Mesenchymal stem cell (in vitro differentiated cells and primary cell): Measurements from ENCODE around the gene RCAN2.

ENCODE experiments used
- DNase-seq: peaks from one replicate; pipeline ENCODE4 v3.0.0-alpha.2; 2013
- H2AFZ ChIP-seq: one replicate; pipeline ENCODE4 v1.6.1; 2013; ENCODE audit warnings: low read depth, mild to moderate bottlenecking, control low read depth, inconsistent platforms, low read length, moderate library complexity
- H2AK5ac ChIP-seq: 2 replicates; pipeline ENCODE4 v1.6.1; 2013; ENCODE audit warnings: low read length, moderate library complexity, mild to moderate bottlenecking, inconsistent platforms; ENCODE audit not compliant: severe bottlenecking
- H2BK120ac ChIP-seq: one replicate; pipeline ENCODE4 v1.6.1; 2013; ENCODE audit warnings: low read depth, mild to moderate bottlenecking, inconsistent platforms, low read length, moderate library complexity
- H2BK12ac ChIP-seq, 2 experiments: one replicate each; pipeline ENCODE4 v1.6.1; 2013; ENCODE audit warnings: inconsistent platforms in 2 of 2, low read length in 2 of 2, mild to moderate bottlenecking in 2 of 2, moderate library complexity in 2 of 2, control low read depth in 1 of 2
- H2BK15ac ChIP-seq: one replicate; pipeline ENCODE4 v1.6.1; 2013; ENCODE audit warnings: mild to moderate bottlenecking, low read depth, inconsistent platforms; ENCODE audit not compliant: poor library complexity, severe bottlenecking
- H2BK5ac ChIP-seq: 2 replicates; pipeline ENCODE4 v1.6.1; 2013; ENCODE audit warnings: low read depth, mild to moderate bottlenecking, low read length, control low read depth, inconsistent platforms; ENCODE audit not compliant: poor library complexity, severe bottlenecking
- H3K14ac ChIP-seq, 2 experiments: one replicate each; pipeline ENCODE4 v1.6.1; 2013; ENCODE audit warnings: inconsistent platforms in 2 of 2, low read length in 2 of 2, control low read depth in 1 of 2, mild to moderate bottlenecking in 1 of 2, moderate library complexity in 1 of 2
- H3K18ac ChIP-seq, 2 experiments: one replicate each; pipeline ENCODE4 v1.6.1; 2013; ENCODE audit warnings: inconsistent platforms in 2 of 2, low read length in 2 of 2, control low read depth in 1 of 2, low read depth in 1 of 2, mild to moderate bottlenecking in 1 of 2
- H3K23ac ChIP-seq, 2 experiments: one replicate each; pipeline ENCODE4 v1.6.1; 2013; ENCODE audit warnings: inconsistent platforms in 2 of 2, low read length in 2 of 2, mild to moderate bottlenecking in 2 of 2, moderate library complexity in 2 of 2, control low read depth in 1 of 2
- H3K27ac ChIP-seq: 2 replicates; pipeline ENCODE4 v1.5.1; 2013; ENCODE audit warnings: mild to moderate bottlenecking, moderate library complexity, low read length, control low read depth, inconsistent platforms; ENCODE audit not compliant: poor library complexity, severe bottlenecking
- H3K27me3 ChIP-seq, 2 experiments: 2 replicates each; pipeline versions ENCODE4 v1.6.1 to v1.7.0; 2013; ENCODE audit warnings: low read length in 2 of 2, mild to moderate bottlenecking in 2 of 2, moderate library complexity in 2 of 2, control low read depth in 1 of 2, inconsistent platforms in 1 of 2; ENCODE audit not compliant: control insufficient read depth in 1 of 2, insufficient read depth in 1 of 2
- H3K36me3 ChIP-seq, 2 experiments: 2 replicates each; pipeline versions ENCODE4 v1.6.1 to v1.7.0; 2013; ENCODE audit warnings: low read length in 2 of 2, control low read depth in 1 of 2, inconsistent platforms in 1 of 2, low read depth in 1 of 2, mild to moderate bottlenecking in 1 of 2; ENCODE audit not compliant: insufficient read depth in 2 of 2, control insufficient read depth in 1 of 2
- H3K4ac ChIP-seq, 2 experiments: one replicate each; pipeline ENCODE4 v1.6.1; 2013; ENCODE audit warnings: inconsistent platforms in 2 of 2, low read length in 2 of 2, mild to moderate bottlenecking in 2 of 2, moderate library complexity in 2 of 2, control low read depth in 1 of 2, low read depth in 1 of 2
- H3K4me1 ChIP-seq: 2 replicates; pipeline ENCODE4 v1.6.1; 2013; ENCODE audit warnings: low read depth, low read length, control low read depth; ENCODE audit not compliant: control insufficient read depth, insufficient read depth
- H3K4me2 ChIP-seq: 2 replicates; pipeline ENCODE4 v1.6.1; 2013; ENCODE audit warnings: low read length, mild to moderate bottlenecking, inconsistent platforms; ENCODE audit not compliant: poor library complexity, severe bottlenecking
- H3K4me3 ChIP-seq, 2 experiments: 2 replicates each; pipeline versions ENCODE4 v1.5.1 to v1.7.0; 2013; ENCODE audit warnings: low read length in 2 of 2, mild to moderate bottlenecking in 2 of 2, control low read depth in 1 of 2, low read depth in 1 of 2; ENCODE audit not compliant: insufficient read depth in 1 of 2
- H3K79me1 ChIP-seq: replicated peaks from 2 replicates; pipeline ENCODE4 v1.6.1; 2013; ENCODE audit warnings: mild to moderate bottlenecking, control low read depth, low read length, inconsistent platforms; ENCODE audit not compliant: poor library complexity, severe bottlenecking
- H3K9ac ChIP-seq: 2 replicates; pipeline ENCODE4 v1.7.0; 2013; ENCODE audit warnings: mild to moderate bottlenecking, low read length, moderate library complexity
- H3K9me3 ChIP-seq: 2 replicates; pipeline ENCODE4 v1.7.0; 2013; ENCODE audit warnings: mild to moderate bottlenecking, low read length; ENCODE audit not compliant: control insufficient read depth
- H4K8ac ChIP-seq: one replicate; pipeline ENCODE4 v1.6.1; 2013; ENCODE audit warnings: inconsistent platforms, mild to moderate bottlenecking, low read length, moderate library complexity
- H4K91ac ChIP-seq: one replicate; pipeline ENCODE4 v1.6.1; 2013; ENCODE audit warnings: mild to moderate bottlenecking, low read length, inconsistent platforms
- WGBS: methylation state at CpG from one replicate; pipeline ENCODE4 v1.1.7; 2013; ENCODE audit warnings: mixed read lengths; 5-methylcytosine and 5-hydroxymethylcytosine counted together

The RCAN2 gene

DNA sequence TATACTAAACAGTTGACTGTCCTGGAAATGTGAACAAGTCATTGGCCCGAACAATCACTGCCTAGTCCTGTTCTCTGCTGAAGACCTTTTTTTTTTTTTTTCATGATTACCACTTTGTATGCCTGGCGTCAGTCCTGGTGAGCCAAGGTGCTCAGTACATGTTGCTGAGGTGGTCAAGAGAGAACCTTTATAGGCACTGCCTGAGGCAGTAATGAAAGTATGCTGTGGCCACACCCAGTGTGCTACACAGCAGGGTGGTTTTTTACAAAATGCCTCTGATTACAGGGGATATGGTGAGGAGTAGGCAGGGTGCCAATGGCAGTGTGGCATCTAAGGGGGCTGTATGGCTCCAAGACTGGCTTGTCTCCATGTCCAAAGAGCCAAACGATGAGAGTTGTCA, 185.4 kb downstream of the RCAN2 start:
- Histone ChIP-seq H3K23ac (no peak overlapping the region), H4K8ac (no peak overlapping the region), H2BK120ac (no peak overlapping the region), H3K18ac (no peak overlapping the region), H4K91ac (no peak overlapping the region), H2BK15ac (no peak overlapping the region), H3K14ac (no peak overlapping the region), H2BK5ac (no peak overlapping the region), H3K9me3 (no peaks in the 10 kb centered on the region), H2BK12ac (no peak overlapping the region), H3K9ac (no peak overlapping the region), H3K79me1 (no peaks in the 10 kb centered on the region), H3K4ac (no peak overlapping the region), H3K27me3 (no peaks in the 10 kb centered on the region), H3K4me1 (no peaks in the 10 kb centered on the region), H3K27ac (no peak overlapping the region), H3K4me3 (no peak overlapping the region), H2AK5ac (no peak overlapping the region), H3K36me3 (no peaks in the 10 kb centered on the region), H3K4me2 (no peak overlapping the region), H2AFZ (no peak overlapping the region)
- DNase-seq, result no peak
- WGBS, result 93% methylated on average over 3 of the region's 3 CpGs

DNA sequence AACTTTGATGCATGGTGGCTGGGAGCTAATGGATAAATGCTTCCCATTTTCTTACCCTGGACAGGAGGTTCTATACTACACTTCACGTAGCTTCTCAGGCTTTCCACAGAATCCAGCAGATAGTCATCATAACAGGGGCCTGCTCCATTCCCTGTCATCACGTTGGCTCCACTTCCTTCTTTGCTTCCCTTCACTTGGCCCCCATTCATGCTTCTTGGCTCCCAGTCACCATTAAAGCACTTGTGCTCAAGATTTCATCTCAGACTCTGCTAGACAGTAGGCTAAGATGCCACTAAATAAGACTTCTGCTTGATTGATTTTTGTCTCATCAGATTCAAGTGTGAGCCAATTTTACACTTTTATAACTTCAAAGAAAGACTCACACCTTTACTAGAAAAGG, 186.0 kb downstream of the RCAN2 start:
- WGBS, result 74% methylated on average over 2 of the region's 2 CpGs
- Histone ChIP-seq H3K9ac (no peak overlapping the region), H3K27me3 (no peaks in the 10 kb centered on the region), H4K91ac (no peak overlapping the region), H2BK15ac (no peak overlapping the region), H3K4ac (no peak overlapping the region), H3K27ac (no peak overlapping the region), H2AK5ac (no peak overlapping the region), H2BK12ac (no peak overlapping the region), H3K4me3 (no peak overlapping the region), H3K4me2 (no peak overlapping the region), H3K36me3 (no peaks in the 10 kb centered on the region), H2AFZ (no peak overlapping the region), H3K79me1 (no peaks in the 10 kb centered on the region), H3K9me3 (no peaks in the 10 kb centered on the region), H3K14ac (no peak overlapping the region), H3K18ac (no peak overlapping the region), H4K8ac (no peak overlapping the region), H2BK120ac (no peak overlapping the region), H2BK5ac (no peak overlapping the region), H3K23ac (no peak overlapping the region), H3K4me1 (no peaks in the 10 kb centered on the region)
- no peak for DNase-seq

DNA sequence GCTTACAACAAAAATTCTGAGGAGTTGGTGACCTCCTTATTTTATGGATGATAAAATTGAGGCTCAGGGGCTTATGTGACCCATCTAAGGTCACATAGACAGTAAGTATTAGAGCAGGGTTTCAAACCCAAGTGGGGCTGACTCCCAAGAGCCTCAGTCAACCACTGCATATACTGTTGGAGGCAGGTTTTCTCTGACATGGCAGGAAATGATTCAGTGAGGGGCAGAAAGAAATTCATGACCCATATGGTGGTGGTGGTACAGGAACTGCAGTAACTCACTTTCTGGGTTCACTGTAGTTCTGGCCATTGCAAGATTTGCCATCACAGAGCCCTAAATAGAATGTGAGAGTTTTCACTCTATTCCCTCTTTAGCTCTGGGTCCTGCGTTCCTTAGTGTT, 188.4 kb downstream of the RCAN2 start:
- no peaks in the 10 kb centered on the region for H3K9me3 ChIP-seq
- no peak overlapping the region for H4K8ac ChIP-seq
- no peak overlapping the region for H2BK5ac ChIP-seq
- no peak overlapping the region for H4K91ac ChIP-seq
- no peak overlapping the region for H3K27ac ChIP-seq
- H3K18ac ChIP-seq, result no peak overlapping the region
- no peak overlapping the region for H3K4me2 ChIP-seq
- no peak overlapping the region for H2BK15ac ChIP-seq
- H3K4me3 ChIP-seq, result no peak overlapping the region
- no peaks in the 10 kb centered on the region for H3K79me1 ChIP-seq
- no peaks in the 10 kb centered on the region for H3K36me3 ChIP-seq
- no peak overlapping the region for H2AFZ ChIP-seq
- H3K23ac ChIP-seq, result no peak overlapping the region
- DNase-seq, result no peak
- no peak overlapping the region for H2BK12ac ChIP-seq
- WGBS, result 89% methylated on average over 1 of the region's 1 CpG
- H3K14ac ChIP-seq, result no peak overlapping the region
- no peak overlapping the region for H2AK5ac ChIP-seq
- no peak overlapping the region for H2BK120ac ChIP-seq
- H3K4ac ChIP-seq, result no peak overlapping the region
- no peaks in the 10 kb centered on the region for H3K27me3 ChIP-seq
- no peaks in the 10 kb centered on the region for H3K4me1 ChIP-seq
- no peak overlapping the region for H3K9ac ChIP-seq

DNA sequence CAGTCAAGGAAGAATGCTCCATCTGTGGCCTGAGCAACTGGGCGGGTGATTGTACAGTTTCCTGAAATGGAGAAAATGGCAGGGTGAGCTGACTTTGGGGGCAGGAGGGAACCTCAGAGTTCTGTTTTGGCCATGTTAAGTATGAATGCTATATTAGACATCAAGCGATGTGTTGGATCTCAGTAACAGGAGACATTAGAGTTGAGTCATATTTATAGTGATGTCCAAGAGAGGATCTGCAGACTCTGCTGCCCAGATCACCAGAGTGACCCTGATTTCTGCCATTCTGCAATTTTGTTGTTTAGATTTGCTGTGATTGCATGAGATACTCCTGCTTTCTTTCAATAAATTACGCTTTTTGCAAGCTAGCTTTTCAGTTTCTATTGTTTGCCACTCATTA, 189.1 kb downstream of the RCAN2 start:
- 91% methylated on average over 2 of the region's 3 CpGs for WGBS
- Histone ChIP-seq H3K4me3 (no peak overlapping the region), H2BK5ac (no peak overlapping the region), H4K91ac (no peak overlapping the region), H3K18ac (no peak overlapping the region), H3K4ac (no peak overlapping the region), H2BK15ac (no peak overlapping the region), H3K9me3 (no peaks in the 10 kb centered on the region), H3K27ac (no peak overlapping the region), H3K14ac (no peak overlapping the region), H2BK12ac (no peak overlapping the region), H3K4me2 (no peak overlapping the region), H2BK120ac (no peak overlapping the region), H2AFZ (no peak overlapping the region), H3K27me3 (no peaks in the 10 kb centered on the region), H3K36me3 (no peaks in the 10 kb centered on the region), H2AK5ac (no peak overlapping the region), H3K23ac (no peak overlapping the region), H4K8ac (no peak overlapping the region), H3K9ac (no peak overlapping the region), H3K4me1 (no peaks in the 10 kb centered on the region), H3K79me1 (no peaks in the 10 kb centered on the region)
- no peak for DNase-seq
